Mesendoderm (in vitro differentiated cells): ENCODE results near the gene RBCK1.

Source experiments
- DNase-seq: peaks from one replicate; pipeline ENCODE4 v3.0.0; 2013
- H2AK5ac ChIP-seq: 2 replicates; pipeline ENCODE4 v1.6.1; 2013; ENCODE audit warnings: low read length, inconsistent platforms
- H2BK120ac ChIP-seq: 2 replicates; pipeline ENCODE4 v1.6.1; 2013; ENCODE audit warnings: low read depth, mild to moderate bottlenecking, low read length, moderate library complexity, mixed read lengths
- H2BK15ac ChIP-seq: replicated peaks from 2 replicates; pipeline ENCODE4 v1.6.1; 2013; ENCODE audit warnings: low read depth, mild to moderate bottlenecking, moderate library complexity
- H2BK5ac ChIP-seq: 2 replicates; pipeline ENCODE4 v1.6.1; 2013; ENCODE audit warnings: low read length, inconsistent platforms
- H3K18ac ChIP-seq: 2 replicates; pipeline ENCODE4 v1.6.1; 2013; ENCODE audit warnings: mild to moderate bottlenecking, low read length, mixed read lengths
- H3K23ac ChIP-seq: one replicate; pipeline ENCODE4 v1.6.1; 2013; ENCODE audit warnings: low read length
- H3K27ac ChIP-seq: 2 replicates; pipeline ENCODE4 v1.5.1; 2013; ENCODE audit warnings: low read depth, mild to moderate bottlenecking, inconsistent platforms, low read length, moderate library complexity
- H3K27me3 ChIP-seq: 2 replicates; pipeline ENCODE4 v1.6.1; 2013; ENCODE audit warnings: low read length, control low read depth, mild to moderate bottlenecking, inconsistent platforms; ENCODE audit not compliant: insufficient read depth, poor library complexity
- H3K36me3 ChIP-seq: 2 replicates; pipeline ENCODE4 v1.6.1; 2013; ENCODE audit warnings: low read length, inconsistent platforms; ENCODE audit not compliant: control insufficient read depth, insufficient read depth
- H3K4ac ChIP-seq: one replicate; pipeline ENCODE4 v1.6.1; 2013; ENCODE audit warnings: low read depth, mild to moderate bottlenecking, low read length, moderate library complexity
- H3K4me1 ChIP-seq: 2 replicates; pipeline ENCODE4 v1.6.1; 2013; ENCODE audit warnings: low read depth, low read length, inconsistent platforms; ENCODE audit not compliant: control insufficient read depth
- H3K4me2 ChIP-seq: 2 replicates; pipeline ENCODE4 v1.6.1; 2013; ENCODE audit warnings: low read length
- H3K4me3 ChIP-seq: 2 replicates; pipeline ENCODE4 v1.5.1; 2013; ENCODE audit warnings: mild to moderate bottlenecking, low read length
- H3K56ac ChIP-seq: one replicate; pipeline ENCODE4 v1.6.1; 2013; ENCODE audit warnings: low read length
- H3K79me1 ChIP-seq: 2 replicates; pipeline ENCODE4 v1.6.1; 2013; ENCODE audit warnings: low read length, inconsistent platforms
- H3K79me2 ChIP-seq: 2 replicates; pipeline ENCODE4 v1.6.1; 2013; ENCODE audit warnings: mild to moderate bottlenecking, low read length; ENCODE audit not compliant: control insufficient read depth, insufficient read depth
- H3K9ac ChIP-seq: 2 replicates; pipeline ENCODE4 v1.6.1; 2013; ENCODE audit warnings: low read length, inconsistent platforms
- H4K5ac ChIP-seq: one replicate; pipeline ENCODE4 v1.6.1; 2013; ENCODE audit warnings: low read length
- H4K8ac ChIP-seq: one replicate; pipeline ENCODE4 v1.6.1; 2013; ENCODE audit warnings: low read depth, mild to moderate bottlenecking, control low read depth, low read length, moderate library complexity
- WGBS: extraction: QIAGEN DNeasy Blood & Tissue Kit; methylation state at CpG from one replicate; pipeline ENCODE4 v1.1.7; 2013; ENCODE audit warnings: low lambda C conversion rate, missing lambda C conversion rate; ENCODE audit not compliant: insufficient coverage; ENCODE audit errors: extremely low coverage; 5-methylcytosine and 5-hydroxymethylcytosine counted together

The RBCK1 gene

DNA sequence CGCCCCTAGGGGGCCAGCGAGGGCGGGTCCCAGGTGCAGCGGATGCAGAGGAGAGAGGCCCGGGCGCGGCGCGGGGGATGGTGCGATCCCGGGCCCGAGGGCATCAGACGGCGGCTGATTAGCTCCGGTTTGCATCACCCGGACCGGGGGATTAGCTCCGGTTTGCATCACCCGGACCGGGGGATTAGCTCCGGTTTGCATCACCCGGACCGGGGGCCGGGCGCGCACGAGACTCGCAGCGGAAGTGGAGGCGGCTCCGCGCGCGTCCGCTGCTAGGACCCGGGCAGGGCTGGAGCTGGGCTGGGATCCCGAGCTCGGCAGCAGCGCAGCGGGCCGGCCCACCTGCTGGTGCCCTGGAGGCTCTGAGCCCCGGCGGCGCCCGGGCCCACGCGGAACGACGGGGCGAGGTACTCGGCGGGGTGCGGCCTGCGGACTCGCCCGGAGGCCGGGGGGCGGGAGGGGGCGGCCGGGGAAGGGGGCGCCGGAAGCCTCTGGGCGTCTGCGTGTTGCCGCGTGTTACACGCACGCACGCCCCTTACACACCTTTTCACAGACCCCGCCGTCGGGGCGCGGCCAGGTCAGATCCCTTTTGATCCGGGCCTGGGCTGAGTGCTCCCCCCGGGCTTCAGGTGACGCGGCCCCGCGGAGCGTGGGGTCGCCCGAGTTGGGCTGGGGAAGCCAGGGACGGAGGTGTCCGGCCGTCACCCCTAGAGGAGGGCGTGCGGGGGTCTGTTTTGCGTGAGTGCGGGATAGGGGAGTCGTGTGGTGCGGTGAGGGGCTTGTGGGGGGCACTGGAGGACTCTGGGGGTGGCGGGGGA is 27.1 kb upstream of the RBCK1 start:
- Histone ChIP-seq H2BK15ac (no peak overlapping the region), H3K79me1 (no peaks in the 10 kb centered on the region), H2BK120ac (peak overlapping the region; percentile 47), H3K36me3 (no peaks in the 10 kb centered on the region), H3K56ac (peak overlapping the region; percentile 82), H3K4me2 (peak overlapping the region; percentile 44), H3K23ac (no peak overlapping the region), H3K4me1 (peaks cover 3% of the 10 kb centered on the region), H3K79me2 (no peaks in the 10 kb centered on the region), H2AK5ac (no peak overlapping the region), H3K9ac (peak overlapping the region; percentile 74), H4K5ac (no peak overlapping the region), H2BK5ac (no peak overlapping the region), H4K8ac (no peak overlapping the region), H3K18ac (peak overlapping the region; percentile 98), H3K27ac (peak overlapping the region; percentile 77), H3K4ac (peak overlapping the region; percentile 88), H3K4me3 (peak overlapping the region; percentile 45), H3K27me3 (no peaks in the 10 kb centered on the region)
- no CpG with 5 or more reads among the region's 93 CpGs for WGBS
- peak; percentile 92 for DNase-seq

- H3K4me3 ChIP-seq = peak overlapping the region; percentile 45
- peak overlapping the region; percentile 88 for H3K4ac ChIP-seq
- no peaks in the 10 kb centered on the region for H3K79me2 ChIP-seq
- no peak overlapping the region for H2AK5ac ChIP-seq
- H2BK15ac ChIP-seq = no peak overlapping the region
- no peak overlapping the region for H3K23ac ChIP-seq
- no peaks in the 10 kb centered on the region for H3K27me3 ChIP-seq
- no peak overlapping the region for H4K8ac ChIP-seq
- no peak overlapping the region for H2BK120ac ChIP-seq
- peak overlapping the region; percentile 74 for H3K9ac ChIP-seq
- no peak overlapping the region for H2BK5ac ChIP-seq
- peak overlapping the region; percentile 25 for H3K4me2 ChIP-seq
- H3K36me3 ChIP-seq = no peaks in the 10 kb centered on the region
- peak overlapping the region; percentile 82 for H3K56ac ChIP-seq
- no CpG with 5 or more reads among the region's 49 CpGs for WGBS
- peak overlapping the region; percentile 64 for H3K27ac ChIP-seq
- peak; percentile 78 for DNase-seq
- H3K4me1 ChIP-seq = peaks cover 3% of the 10 kb centered on the region
- no peak overlapping the region for H4K5ac ChIP-seq
- no peaks in the 10 kb centered on the region for H3K79me1 ChIP-seq
- peak overlapping the region; percentile 98 for H3K18ac ChIP-seq
These were observed 26.4 kb upstream of the RBCK1 start for GRCh38 chr20:381581-382290.

GRCh38 chr20:382291-383115 is 25.6 kb upstream of the RBCK1 start:
- Histone ChIP-seq H3K79me1 (no peaks in the 10 kb centered on the region), H3K4me1 (peaks cover 3% of the 10 kb centered on the region), H3K4ac (no peak overlapping the region), H3K36me3 (no peaks in the 10 kb centered on the region), H3K9ac (no peak overlapping the region), H3K23ac (no peak overlapping the region), H2BK120ac (no peak overlapping the region), H2AK5ac (no peak overlapping the region), H3K27me3 (no peaks in the 10 kb centered on the region), H3K4me3 (no peak overlapping the region), H2BK15ac (no peak overlapping the region), H4K5ac (no peak overlapping the region), H3K79me2 (no peaks in the 10 kb centered on the region), H3K56ac (peak overlapping the region; percentile 27), H3K18ac (no peak overlapping the region), H2BK5ac (no peak overlapping the region), H4K8ac (no peak overlapping the region), H3K4me2 (peak overlapping the region; percentile 19), H3K27ac (no peak overlapping the region)
- DNase-seq = peak; percentile 56
- no CpG with 5 or more reads among the region's 8 CpGs for WGBS

- Histone ChIP-seq H3K4ac (no peak overlapping the region), H2BK120ac (no peak overlapping the region), H3K36me3 (peaks cover 2% of the 10 kb centered on the region), H3K4me2 (no peak overlapping the region), H3K4me3 (no peak overlapping the region), H3K27ac (no peak overlapping the region), H3K56ac (peak overlapping the region; percentile 56), H3K79me2 (no peaks in the 10 kb centered on the region), H3K79me1 (no peaks in the 10 kb centered on the region), H4K5ac (no peak overlapping the region), H3K27me3 (no peaks in the 10 kb centered on the region), H2BK15ac (no peak overlapping the region), H3K23ac (no peak overlapping the region), H2BK5ac (no peak overlapping the region), H3K4me1 (peaks cover 3% of the 10 kb centered on the region), H3K18ac (no peak overlapping the region), H2AK5ac (no peak overlapping the region), H3K9ac (peak overlapping the region; percentile 32), H4K8ac (no peak overlapping the region)
- WGBS = no CpG with 5 or more reads among the region's 5 CpGs
- no peak for DNase-seq
These were observed 24.2 kb upstream of the RBCK1 start for GRCh38 chr20:383889-384288.

- Histone ChIP-seq H4K5ac (no peak overlapping the region), H2BK15ac (no peak overlapping the region), H2BK120ac (no peak overlapping the region), H3K56ac (no peak overlapping the region), H3K79me1 (no peaks in the 10 kb centered on the region), H4K8ac (no peak overlapping the region), H3K9ac (no peak overlapping the region), H3K4me3 (no peak overlapping the region), H2AK5ac (no peak overlapping the region), H3K23ac (no peak overlapping the region), H2BK5ac (no peak overlapping the region), H3K18ac (no peak overlapping the region), H3K79me2 (no peaks in the 10 kb centered on the region), H3K4me1 (peaks cover 3% of the 10 kb centered on the region), H3K4me2 (no peak overlapping the region), H3K27me3 (no peaks in the 10 kb centered on the region), H3K36me3 (peaks cover 2% of the 10 kb centered on the region), H3K4ac (no peak overlapping the region), H3K27ac (no peak overlapping the region)
- no CpG with 5 or more reads among the region's 1 CpG for WGBS
- no peak for DNase-seq
These were observed 23.4 kb upstream of the RBCK1 start for GRCh38 chr20:384723-385122.
